HEK293 (cell line): ENCODE results near the gene UBR2.

Source experiments
- KLF8 ChIP-seq: fragments of 450-650 bp; formaldehyde crosslinking; IDR thresholded peaks from 2 replicates; pipeline ENCODE4 v1.5.1; 2016; ENCODE audit warnings: missing biosample characterization, missing genetic modification characterization
- SP3 ChIP-seq: fragments of 450-650 bp; formaldehyde crosslinking; IDR thresholded peaks from 2 replicates; pipeline ENCODE4 v1.5.1; 2016; ENCODE audit warnings: missing biosample characterization, missing genetic modification characterization
- WT1 ChIP-seq: fragments of 450-650 bp; formaldehyde crosslinking; IDR thresholded peaks from 2 replicates; pipeline ENCODE4 v1.5.1; 2016; ENCODE audit warnings: missing biosample characterization, missing genetic modification characterization
- ZBTB1 ChIP-seq: fragments of 450-650 bp; formaldehyde crosslinking; IDR thresholded peaks from 2 replicates; pipeline ENCODE4 v1.5.1; 2016; ENCODE audit warnings: missing biosample characterization, missing genetic modification characterization
- ZBTB44 ChIP-seq: fragments of 450-650 bp; IDR thresholded peaks from 2 replicates; pipeline ENCODE4 v1.5.1; 2018; ENCODE audit warnings: missing biosample characterization, mild to moderate bottlenecking, missing genetic modification characterization
- ZFP69B ChIP-seq: fragments of 450-650 bp; formaldehyde crosslinking; IDR thresholded peaks from 2 replicates; pipeline ENCODE4 v1.5.1; 2016; ENCODE audit warnings: missing biosample characterization, missing genetic modification characterization
- ZNF292 ChIP-seq: fragments of 450-650 bp; formaldehyde crosslinking; IDR thresholded peaks from 2 replicates; pipeline ENCODE4 v1.5.1; 2016; ENCODE audit warnings: low read depth, missing biosample characterization, missing genetic modification characterization, borderline replicate concordance
- ZNF670 ChIP-seq: fragments of 450-650 bp; formaldehyde crosslinking; IDR thresholded peaks from 2 replicates; pipeline ENCODE4 v1.5.1; 2016; ENCODE audit warnings: missing biosample characterization, missing genetic modification characterization, low read depth
- TF ChIP-seq, protein P1 (sequence below): fragments of 450-650 bp; formaldehyde crosslinking; IDR thresholded peaks from 2 replicates; pipeline ENCODE4 v1.5.1; 2016; ENCODE audit warnings: missing biosample characterization, missing genetic modification characterization
- TF ChIP-seq, protein P2 (sequence below): fragments of 450-650 bp; formaldehyde crosslinking; IDR thresholded peaks from 2 replicates; pipeline ENCODE4 v1.5.1; 2016; ENCODE audit warnings: missing biosample characterization, missing genetic modification characterization
- TF ChIP-seq, protein P3 (sequence below): fragments of 450-650 bp; formaldehyde crosslinking; IDR thresholded peaks from 2 replicates; pipeline ENCODE4 v1.5.1; 2016; ENCODE audit warnings: missing biosample characterization, missing genetic modification characterization
- TF ChIP-seq, protein P4 (sequence below): fragments of 450-650 bp; formaldehyde crosslinking; IDR thresholded peaks from 2 replicates; pipeline ENCODE4 v1.5.1; 2017; ENCODE audit warnings: missing biosample characterization, missing genetic modification characterization
- TF ChIP-seq, protein P5 (sequence below): fragments of 450-650 bp; formaldehyde crosslinking; IDR thresholded peaks from 2 replicates; pipeline ENCODE4 v1.5.1; 2016; ENCODE audit warnings: missing biosample characterization, missing genetic modification characterization

DNA sequence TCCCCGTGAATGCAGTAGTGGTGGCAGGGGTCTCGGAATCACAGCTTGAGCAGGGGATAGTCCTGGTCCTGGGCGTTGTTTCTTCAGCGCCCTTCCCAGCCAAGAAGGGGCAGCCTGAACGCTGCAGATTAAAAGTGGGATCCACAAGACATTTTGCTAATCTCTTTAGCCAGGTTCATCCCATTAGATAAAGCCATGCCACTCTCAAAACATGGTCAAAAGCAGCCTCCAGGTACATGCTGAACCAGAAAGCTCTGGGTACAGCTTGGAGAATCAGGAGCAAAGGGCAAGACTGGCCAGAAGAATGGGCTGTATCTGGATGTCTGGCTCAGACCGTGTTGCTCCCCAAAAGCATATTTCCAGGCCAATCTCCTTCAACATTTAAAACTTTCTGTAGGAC lies 158.7 kb downstream of the UBR2 start, which contains the start of gene PRPH2:
- TF ChIP-seq KLF8 (tag by site-specific recombination) (no peak), ZBTB44 (tag by site-specific recombination) (no peak), SP3 (tag by site-specific recombination) (no peak), ZBTB1 (no peak), ZNF670 (tag by site-specific recombination) (no peak), WT1 (tag by site-specific recombination) (no peak), ZNF292 (tag by site-specific recombination) (no peak), ZFP69B (no peak)
- TF ChIP-seq, protein P1, sequence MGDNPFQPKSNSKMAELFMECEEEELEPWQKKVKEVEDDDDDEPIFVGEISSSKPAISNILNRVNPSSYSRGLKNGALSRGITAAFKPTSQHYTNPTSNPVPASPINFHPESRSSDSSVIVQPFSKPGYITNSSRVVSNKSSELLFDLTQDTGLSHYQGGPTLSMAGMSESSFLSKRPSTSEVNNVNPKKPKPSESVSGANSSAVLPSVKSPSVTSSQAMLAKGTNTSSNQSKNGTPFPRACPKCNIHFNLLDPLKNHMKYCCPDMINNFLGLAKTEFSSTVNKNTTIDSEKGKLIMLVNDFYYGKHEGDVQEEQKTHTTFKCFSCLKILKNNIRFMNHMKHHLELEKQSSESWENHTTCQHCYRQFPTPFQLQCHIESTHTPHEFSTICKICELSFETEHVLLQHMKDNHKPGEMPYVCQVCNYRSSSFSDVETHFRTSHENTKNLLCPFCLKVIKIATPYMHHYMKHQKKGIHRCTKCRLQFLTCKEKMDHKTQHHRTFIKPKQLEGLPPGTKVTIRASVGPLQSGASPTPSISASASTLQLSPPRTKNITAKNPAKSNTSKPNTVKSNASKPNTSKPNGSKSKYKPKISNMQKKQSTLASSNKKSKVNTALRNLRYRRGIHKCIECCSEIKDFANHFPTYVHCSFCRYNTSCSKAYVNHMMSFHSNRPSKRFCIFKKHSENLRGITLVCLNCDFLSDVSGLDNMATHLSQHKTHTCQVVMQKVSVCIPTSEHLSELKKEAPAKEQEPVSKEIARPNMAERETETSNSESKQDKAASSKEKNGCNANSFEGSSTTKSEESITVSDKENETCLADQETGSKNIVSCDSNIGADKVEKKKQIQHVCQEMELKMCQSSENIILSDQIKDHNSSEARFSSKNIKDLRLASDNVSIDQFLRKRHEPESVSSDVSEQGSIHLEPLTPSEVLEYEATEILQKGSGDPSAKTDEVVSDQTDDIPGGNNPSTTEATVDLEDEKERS = no peak
- TF ChIP-seq, protein P2, sequence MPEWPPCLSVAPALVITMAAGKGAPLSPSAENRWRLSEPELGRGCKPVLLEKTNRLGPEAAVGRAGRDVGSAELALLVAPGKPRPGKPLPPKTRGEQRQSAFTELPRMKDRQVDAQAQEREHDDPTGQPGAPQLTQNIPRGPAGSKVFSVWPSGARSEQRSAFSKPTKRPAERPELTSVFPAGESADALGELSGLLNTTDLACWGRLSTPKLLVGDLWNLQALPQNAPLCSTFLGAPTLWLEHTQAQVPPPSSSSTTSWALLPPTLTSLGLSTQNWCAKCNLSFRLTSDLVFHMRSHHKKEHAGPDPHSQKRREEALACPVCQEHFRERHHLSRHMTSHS (tag by site-specific recombination) = no peak
- TF ChIP-seq, protein P3, sequence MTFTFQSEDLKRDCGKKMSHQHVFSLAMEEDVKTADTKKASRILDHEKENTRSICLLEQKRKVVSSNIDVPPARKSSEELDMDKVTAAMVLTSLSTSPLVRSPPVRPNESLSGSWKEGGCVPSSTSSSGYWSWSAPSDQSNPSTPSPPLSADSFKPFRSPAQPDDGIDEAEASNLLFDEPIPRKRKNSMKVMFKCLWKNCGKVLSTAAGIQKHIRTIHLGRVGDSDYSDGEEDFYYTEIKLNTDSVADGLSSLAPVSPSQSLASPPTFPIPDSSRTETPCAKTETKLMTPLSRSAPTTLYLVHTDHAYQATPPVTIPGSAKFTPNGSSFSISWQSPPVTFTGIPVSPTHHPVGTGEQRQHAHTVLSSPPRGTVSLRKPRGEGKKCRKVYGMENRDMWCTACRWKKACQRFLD (tag by site-specific recombination) = no peak
- TF ChIP-seq, protein P4, sequence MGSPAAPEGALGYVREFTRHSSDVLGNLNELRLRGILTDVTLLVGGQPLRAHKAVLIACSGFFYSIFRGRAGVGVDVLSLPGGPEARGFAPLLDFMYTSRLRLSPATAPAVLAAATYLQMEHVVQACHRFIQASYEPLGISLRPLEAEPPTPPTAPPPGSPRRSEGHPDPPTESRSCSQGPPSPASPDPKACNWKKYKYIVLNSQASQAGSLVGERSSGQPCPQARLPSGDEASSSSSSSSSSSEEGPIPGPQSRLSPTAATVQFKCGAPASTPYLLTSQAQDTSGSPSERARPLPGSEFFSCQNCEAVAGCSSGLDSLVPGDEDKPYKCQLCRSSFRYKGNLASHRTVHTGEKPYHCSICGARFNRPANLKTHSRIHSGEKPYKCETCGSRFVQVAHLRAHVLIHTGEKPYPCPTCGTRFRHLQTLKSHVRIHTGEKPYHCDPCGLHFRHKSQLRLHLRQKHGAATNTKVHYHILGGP (tag by site-specific recombination) = no peak
- TF ChIP-seq, protein P5, sequence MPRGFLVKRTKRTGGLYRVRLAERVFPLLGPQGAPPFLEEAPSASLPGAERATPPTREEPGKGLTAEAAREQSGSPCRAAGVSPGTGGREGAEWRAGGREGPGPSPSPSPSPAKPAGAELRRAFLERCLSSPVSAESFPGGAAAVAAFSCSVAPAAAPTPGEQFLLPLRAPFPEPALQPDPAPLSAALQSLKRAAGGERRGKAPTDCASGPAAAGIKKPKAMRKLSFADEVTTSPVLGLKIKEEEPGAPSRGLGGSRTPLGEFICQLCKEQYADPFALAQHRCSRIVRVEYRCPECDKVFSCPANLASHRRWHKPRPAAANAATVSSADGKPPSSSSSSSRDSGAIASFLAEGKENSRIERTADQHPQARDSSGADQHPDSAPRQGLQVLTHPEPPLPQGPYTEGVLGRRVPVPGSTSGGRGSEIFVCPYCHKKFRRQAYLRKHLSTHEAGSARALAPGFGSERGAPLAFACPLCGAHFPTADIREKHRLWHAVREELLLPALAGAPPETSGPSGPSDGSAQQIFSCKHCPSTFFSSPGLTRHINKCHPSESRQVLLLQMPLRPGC (tag by site-specific recombination) = no peak
